ENCODE results near the gene STXBP2.

Gene STXBP2

GRCh38 chr19:7661744-7662538 is 25.0 kb downstream of the STXBP2 start:
- no peak for DNase-seq
- Mint-ChIP-seq H3K9me3 (no peaks in the 10 kb centered on the region), H3K4me3 (no peak overlapping the region), H3K27me3 (ENCODE audit: low read depth, poor library complexity) (peaks cover 53% of the 10 kb centered on the region), H3K4me1 (no peaks in the 10 kb centered on the region), H3K27ac (no peak overlapping the region), H3K36me3 (ENCODE audit: low read depth) (no peaks in the 10 kb centered on the region)
- TF ChIP-seq, protein P1, sequence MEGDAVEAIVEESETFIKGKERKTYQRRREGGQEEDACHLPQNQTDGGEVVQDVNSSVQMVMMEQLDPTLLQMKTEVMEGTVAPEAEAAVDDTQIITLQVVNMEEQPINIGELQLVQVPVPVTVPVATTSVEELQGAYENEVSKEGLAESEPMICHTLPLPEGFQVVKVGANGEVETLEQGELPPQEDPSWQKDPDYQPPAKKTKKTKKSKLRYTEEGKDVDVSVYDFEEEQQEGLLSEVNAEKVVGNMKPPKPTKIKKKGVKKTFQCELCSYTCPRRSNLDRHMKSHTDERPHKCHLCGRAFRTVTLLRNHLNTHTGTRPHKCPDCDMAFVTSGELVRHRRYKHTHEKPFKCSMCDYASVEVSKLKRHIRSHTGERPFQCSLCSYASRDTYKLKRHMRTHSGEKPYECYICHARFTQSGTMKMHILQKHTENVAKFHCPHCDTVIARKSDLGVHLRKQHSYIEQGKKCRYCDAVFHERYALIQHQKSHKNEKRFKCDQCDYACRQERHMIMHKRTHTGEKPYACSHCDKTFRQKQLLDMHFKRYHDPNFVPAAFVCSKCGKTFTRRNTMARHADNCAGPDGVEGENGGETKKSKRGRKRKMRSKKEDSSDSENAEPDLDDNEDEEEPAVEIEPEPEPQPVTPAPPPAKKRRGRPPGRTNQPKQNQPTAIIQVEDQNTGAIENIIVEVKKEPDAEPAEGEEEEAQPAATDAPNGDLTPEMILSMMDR (IDR thresholded peaks at IDR 0.05) = no peak

DNA sequence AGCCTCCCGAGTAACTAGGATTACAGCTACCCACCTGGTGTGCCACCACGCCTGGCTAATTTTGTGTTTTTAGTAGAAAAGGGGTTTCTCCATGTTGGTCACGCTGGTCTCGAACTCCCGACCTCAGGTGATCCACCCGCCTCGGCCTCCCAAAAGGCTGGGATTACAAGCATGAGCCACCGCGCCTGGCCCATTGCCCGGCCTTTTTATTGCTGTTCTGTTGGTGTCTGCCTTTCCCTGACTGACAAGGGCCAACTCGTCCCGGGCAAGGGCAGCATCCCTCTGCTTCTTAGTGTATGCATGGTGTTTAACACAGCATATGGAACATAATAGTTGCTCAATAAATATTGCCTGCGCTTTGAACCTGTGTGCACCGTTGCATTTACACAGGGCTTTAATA is 25.7 kb downstream of the STXBP2 start:
- no peaks in the 10 kb centered on the region for H3K9me3 Mint-ChIP-seq
- peaks cover 60% of the 10 kb centered on the region for H3K27me3 Mint-ChIP-seq (ENCODE audit: low read depth, poor library complexity)
- H3K4me1 Mint-ChIP-seq = no peaks in the 10 kb centered on the region
- H3K4me3 Mint-ChIP-seq = no peak overlapping the region
- H3K27ac Mint-ChIP-seq = no peak overlapping the region
- DNase-seq = no peak
- H3K36me3 Mint-ChIP-seq (ENCODE audit: low read depth) = no peaks in the 10 kb centered on the region
- TF ChIP-seq, protein P1 (IDR thresholded peaks at IDR 0.05) = no peak

DNA sequence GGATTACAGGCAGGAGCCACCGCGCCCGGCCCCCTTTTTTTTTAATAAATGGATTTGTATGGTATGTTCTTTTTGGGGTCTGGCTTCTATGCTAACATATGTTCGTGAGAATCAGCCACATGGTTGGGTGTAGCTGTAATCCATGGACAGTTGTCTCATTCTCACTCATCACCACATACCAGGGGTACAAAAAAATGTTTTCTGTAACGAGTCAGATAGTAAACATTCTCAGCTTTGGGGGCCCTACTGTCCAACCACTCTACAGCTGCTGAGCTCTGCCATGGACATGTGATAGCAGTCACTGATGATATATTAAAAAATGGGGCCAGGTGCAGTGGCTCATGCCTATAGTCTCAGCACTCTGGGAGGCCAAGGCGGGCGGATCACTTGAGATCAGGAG is 26.8 kb downstream of the STXBP2 start:
- H3K9me3 Mint-ChIP-seq = no peaks in the 10 kb centered on the region
- H3K4me3 Mint-ChIP-seq = no peak overlapping the region
- no peaks in the 10 kb centered on the region for H3K36me3 Mint-ChIP-seq (ENCODE audit: low read depth)
- TF ChIP-seq, protein P1 (IDR thresholded peaks at IDR 0.05) = no peak
- no peaks in the 10 kb centered on the region for H3K4me1 Mint-ChIP-seq
- H3K27ac Mint-ChIP-seq = no peak overlapping the region
- DNase-seq = no peak
- peaks cover 70% of the 10 kb centered on the region for H3K27me3 Mint-ChIP-seq (ENCODE audit: low read depth, poor library complexity)

- Mint-ChIP-seq H3K9me3 (no peaks in the 10 kb centered on the region), H3K4me3 (no peak overlapping the region), H3K27me3 (ENCODE audit: low read depth, poor library complexity) (peaks cover 81% of the 10 kb centered on the region), H3K36me3 (ENCODE audit: low read depth) (no peaks in the 10 kb centered on the region), H3K4me1 (no peaks in the 10 kb centered on the region), H3K27ac (no peak overlapping the region)
- DNase-seq = no peak
- TF ChIP-seq, protein P1 (IDR thresholded peaks at IDR 0.05) = no peak
Measured at GRCh38 chr19:7665076-7665475, 28.2 kb downstream of the STXBP2 start.

DNA sequence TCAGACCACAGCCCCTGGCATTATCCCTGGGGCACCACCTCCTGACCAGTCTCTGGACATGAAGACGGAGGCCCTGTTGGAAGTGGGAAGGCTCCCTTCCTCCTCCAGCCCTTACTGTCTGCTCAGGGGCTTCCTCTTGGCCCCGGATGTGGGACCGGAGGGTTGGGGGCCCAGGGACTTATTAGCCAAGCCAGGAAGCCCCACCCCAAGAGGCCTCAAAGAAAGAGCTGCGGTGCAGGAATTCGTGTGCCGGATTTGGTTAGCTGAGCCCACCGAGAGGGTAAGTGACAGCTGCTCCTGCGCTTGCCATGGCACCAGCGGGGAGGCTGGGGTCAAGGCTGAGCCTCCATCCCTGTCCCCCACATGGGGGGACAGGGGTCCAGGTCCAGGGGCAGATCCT is 31.9 kb downstream of the STXBP2 start, which contains the start of gene RETN:
TSS of gene RETN (plus strand) at position 208 of the 400 bp plus-strand sequence. CDS start 278 bp downstream, outside the sequence.
- H3K9me3 Mint-ChIP-seq = peaks cover 6% of the 10 kb centered on the region
- peak within 1 kb of the TSS; percentile 60 for H3K4me3 Mint-ChIP-seq
- TF ChIP-seq, protein P1 (IDR thresholded peaks at IDR 0.05) = no peak
- peaks cover 94% of the 10 kb centered on the region for H3K27me3 Mint-ChIP-seq (ENCODE audit: low read depth, poor library complexity)
- no peaks in the 10 kb centered on the region for H3K36me3 Mint-ChIP-seq (ENCODE audit: low read depth)
- no peaks in the 10 kb centered on the region for H3K4me1 Mint-ChIP-seq
- no peak for DNase-seq
- no peak within 1 kb of the TSS for H3K27ac Mint-ChIP-seq

DNA sequence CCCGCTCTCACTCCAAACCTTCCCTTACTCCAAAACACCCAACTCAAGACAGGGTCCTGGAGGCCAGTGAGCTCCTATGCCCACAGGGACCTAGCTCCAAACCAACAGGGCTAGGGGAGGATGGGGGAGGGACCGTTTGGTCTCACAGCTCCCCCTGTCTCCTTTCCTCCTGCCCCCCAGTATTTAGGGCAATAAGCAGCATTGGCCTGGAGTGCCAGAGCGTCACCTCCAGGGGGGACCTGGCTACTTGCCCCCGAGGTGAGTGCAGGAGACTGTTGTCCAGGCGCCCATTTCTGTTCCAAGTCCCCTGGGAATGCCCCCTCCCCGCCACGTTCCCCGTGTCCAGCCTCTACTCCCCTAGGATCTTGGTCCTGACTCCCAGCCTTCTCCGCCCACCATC is 32.7 kb downstream of the STXBP2 start:
- no peak for DNase-seq
- peaks cover 14% of the 10 kb centered on the region for H3K9me3 Mint-ChIP-seq
- H3K4me1 Mint-ChIP-seq = no peaks in the 10 kb centered on the region
- TF ChIP-seq, protein P1 (IDR thresholded peaks at IDR 0.05) = no peak
- no peaks in the 10 kb centered on the region for H3K36me3 Mint-ChIP-seq (ENCODE audit: low read depth)
- no peak overlapping the region for H3K27ac Mint-ChIP-seq
- peaks cover 97% of the 10 kb centered on the region for H3K27me3 Mint-ChIP-seq (ENCODE audit: low read depth, poor library complexity)
- H3K4me3 Mint-ChIP-seq = peak overlapping the region; percentile 60
